ENCODE data around the gene TUFM. TPM values are rescaled to one million over a fixed set of nuclear protein-coding genes. Genes with fewer than 3 reads are reported as not detected.

TUFM gene
- total and polyA plus RNA-seq, 2 donors (not counting 1 experiment from before 2014, with no cell fraction given) = 68.6 to 115 TPM

GRCh38 chr16:28834873-28835863, 11.0 kb downstream of the TUFM start:
- H3K79me2 ChIP-seq (ENCODE audit: control insufficient read depth, insufficient read depth, low read length) = peaks cover 2% of the 10 kb centered on the region
- no peak overlapping the region for H2AFZ ChIP-seq (ENCODE audit: low read length)
- H4K20me1 ChIP-seq (ENCODE audit: control insufficient read depth, extremely low read depth, insufficient read depth, low read length) = no peaks in the 10 kb centered on the region
- H3K4me1 ChIP-seq (ENCODE audit: control insufficient read depth, extremely low read depth, insufficient read depth, low read length) = no peaks in the 10 kb centered on the region
- H3K4me2 ChIP-seq (ENCODE audit: extremely low read depth, insufficient read depth, low read length) = no peak overlapping the region
- no peak for DNase-seq (ENCODE audit: low read depth in 2 of 2)
- no peak overlapping the region for H3K27ac ChIP-seq (ENCODE audit: insufficient read depth, low read length)
- H3K36me3 ChIP-seq (ENCODE audit: control insufficient read depth, insufficient read depth, low read length) = peaks cover 49% of the 10 kb centered on the region
- H3K9ac ChIP-seq (ENCODE audit: insufficient read depth, low read length) = no peak overlapping the region
- no peaks in the 10 kb centered on the region for H3K27me3 ChIP-seq (ENCODE audit: control insufficient read depth, insufficient read depth, low read length)
- H3K4me3 ChIP-seq (replicated peaks in 1 of 4; ENCODE audit: control extremely low read depth in 1 of 4, insufficient read depth in 1 of 4, low read depth in 3 of 4, low read length in 4 of 4) = no peak overlapping the region
- TF ChIP-seq CTCF (conservative IDR thresholded peaks at IDR 0.05 in 1 of 2, IDR thresholded peaks at IDR 0.05 in 1 of 2; ENCODE audit: low read depth in 1 of 2, low read length in 2 of 2) (no peak), EZH2 (IDR thresholded peaks at IDR 0.05; ENCODE audit: low read length, missing control alignments) (no peak)
- H3K9me3 ChIP-seq (ENCODE audit: control insufficient read depth, insufficient read depth, low read depth, low read length) = no peaks in the 10 kb centered on the region

GRCh38 chr16:28834349-28834748, 11.8 kb downstream of the TUFM start:
- Histone ChIP-seq H3K9me3 (ENCODE audit: control insufficient read depth, insufficient read depth, low read depth, low read length) (no peaks in the 10 kb centered on the region), H2AFZ (ENCODE audit: low read length) (no peak overlapping the region), H3K4me2 (ENCODE audit: extremely low read depth, insufficient read depth, low read length) (no peak overlapping the region), H3K4me3 (replicated peaks in 1 of 4; ENCODE audit: control extremely low read depth in 1 of 4, insufficient read depth in 1 of 4, low read depth in 3 of 4, low read length in 4 of 4) (no peak overlapping the region), H3K9ac (ENCODE audit: insufficient read depth, low read length) (no peak overlapping the region), H3K36me3 (ENCODE audit: control insufficient read depth, insufficient read depth, low read length) (peaks cover 56% of the 10 kb centered on the region), H3K27me3 (ENCODE audit: control insufficient read depth, insufficient read depth, low read length) (no peaks in the 10 kb centered on the region), H4K20me1 (ENCODE audit: control insufficient read depth, extremely low read depth, insufficient read depth, low read length) (no peaks in the 10 kb centered on the region), H3K4me1 (ENCODE audit: control insufficient read depth, extremely low read depth, insufficient read depth, low read length) (no peaks in the 10 kb centered on the region), H3K79me2 (ENCODE audit: control insufficient read depth, insufficient read depth, low read length) (peaks cover 7% of the 10 kb centered on the region), H3K27ac (ENCODE audit: insufficient read depth, low read length) (no peak overlapping the region)
- no peak for DNase-seq (ENCODE audit: low read depth in 2 of 2)
- TF ChIP-seq EZH2 (IDR thresholded peaks at IDR 0.05; ENCODE audit: low read length, missing control alignments) (no peak), CTCF (conservative IDR thresholded peaks at IDR 0.05 in 1 of 2, IDR thresholded peaks at IDR 0.05 in 1 of 2; ENCODE audit: low read depth in 1 of 2, low read length in 2 of 2) (no peak)

- H3K79me2 ChIP-seq (ENCODE audit: control insufficient read depth, insufficient read depth, low read length) = peaks cover 35% of the 10 kb centered on the region
- H3K27ac ChIP-seq (ENCODE audit: insufficient read depth, low read length) = no peak overlapping the region
- H3K27me3 ChIP-seq (ENCODE audit: control insufficient read depth, insufficient read depth, low read length) = no peaks in the 10 kb centered on the region
- H3K4me2 ChIP-seq (ENCODE audit: extremely low read depth, insufficient read depth, low read length) = no peak overlapping the region
- TF ChIP-seq EZH2 (IDR thresholded peaks at IDR 0.05; ENCODE audit: low read length, missing control alignments) (no peak), CTCF (conservative IDR thresholded peaks at IDR 0.05 in 1 of 2, IDR thresholded peaks at IDR 0.05 in 1 of 2; ENCODE audit: low read depth in 1 of 2, low read length in 2 of 2) (no peak)
- no peak overlapping the region for H3K4me3 ChIP-seq (replicated peaks in 1 of 4; ENCODE audit: control extremely low read depth in 1 of 4, insufficient read depth in 1 of 4, low read depth in 3 of 4, low read length in 4 of 4)
- no peak overlapping the region for H2AFZ ChIP-seq (ENCODE audit: low read length)
- H3K4me1 ChIP-seq (ENCODE audit: control insufficient read depth, extremely low read depth, insufficient read depth, low read length) = peaks cover 2% of the 10 kb centered on the region
- H3K9me3 ChIP-seq (ENCODE audit: control insufficient read depth, insufficient read depth, low read depth, low read length) = no peaks in the 10 kb centered on the region
- H3K9ac ChIP-seq (ENCODE audit: insufficient read depth, low read length) = no peak overlapping the region
- H3K36me3 ChIP-seq (ENCODE audit: control insufficient read depth, insufficient read depth, low read length) = peaks cover 64% of the 10 kb centered on the region
- no peak for DNase-seq (ENCODE audit: low read depth in 2 of 2)
- no peaks in the 10 kb centered on the region for H4K20me1 ChIP-seq (ENCODE audit: control insufficient read depth, extremely low read depth, insufficient read depth, low read length)
Observed at GRCh38 chr16:28830531-28830930, 15.6 kb downstream of the TUFM start.
